Measurements from ENCODE around the gene HMBS.
"Not testable (repeated sequence)": the region's sequence is repeated elsewhere in the genome, so short reads cannot be mapped to it uniquely, and the experiment has no call there.

HMBS gene

DNA sequence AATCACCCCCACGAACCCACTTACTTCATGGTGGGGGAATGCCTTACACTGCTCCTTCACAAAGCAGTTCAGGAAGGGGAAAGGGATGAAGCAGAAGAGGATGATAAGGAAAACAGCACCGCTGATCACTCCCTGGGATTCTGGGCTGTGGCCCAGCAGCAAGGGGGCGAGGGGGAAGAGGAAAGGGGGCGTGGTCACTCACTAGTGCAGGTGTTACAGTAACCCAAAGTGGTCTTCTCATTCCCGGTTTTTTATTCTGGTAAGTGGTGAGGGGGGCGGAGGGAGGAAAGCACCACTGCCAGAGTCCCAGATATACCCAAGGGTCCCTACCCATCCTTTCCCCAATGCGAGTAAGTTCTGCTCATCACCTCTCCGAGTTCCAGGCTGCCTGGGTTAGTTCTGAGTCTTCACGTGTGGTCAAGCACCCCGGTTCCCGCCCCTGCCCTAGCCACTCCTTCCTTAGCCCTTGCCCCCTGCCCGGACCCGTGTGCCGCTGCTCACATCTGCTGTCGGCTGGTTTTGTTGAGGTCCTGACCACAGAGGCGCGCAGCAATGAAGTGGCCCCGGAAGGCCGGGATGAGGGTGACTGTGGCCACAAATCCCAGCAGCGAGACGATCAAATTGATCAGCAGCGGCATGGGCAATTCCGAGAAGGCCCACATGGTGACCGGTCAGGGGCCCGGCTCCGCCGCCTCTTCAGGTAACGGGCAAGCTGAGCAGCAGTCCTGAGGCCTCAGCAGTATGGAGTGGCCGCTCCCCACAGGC, 16.5 kb downstream of the HMBS start:
- no peak for DNase-seq (ENCODE audit: low read depth in 2 of 2)

DNA sequence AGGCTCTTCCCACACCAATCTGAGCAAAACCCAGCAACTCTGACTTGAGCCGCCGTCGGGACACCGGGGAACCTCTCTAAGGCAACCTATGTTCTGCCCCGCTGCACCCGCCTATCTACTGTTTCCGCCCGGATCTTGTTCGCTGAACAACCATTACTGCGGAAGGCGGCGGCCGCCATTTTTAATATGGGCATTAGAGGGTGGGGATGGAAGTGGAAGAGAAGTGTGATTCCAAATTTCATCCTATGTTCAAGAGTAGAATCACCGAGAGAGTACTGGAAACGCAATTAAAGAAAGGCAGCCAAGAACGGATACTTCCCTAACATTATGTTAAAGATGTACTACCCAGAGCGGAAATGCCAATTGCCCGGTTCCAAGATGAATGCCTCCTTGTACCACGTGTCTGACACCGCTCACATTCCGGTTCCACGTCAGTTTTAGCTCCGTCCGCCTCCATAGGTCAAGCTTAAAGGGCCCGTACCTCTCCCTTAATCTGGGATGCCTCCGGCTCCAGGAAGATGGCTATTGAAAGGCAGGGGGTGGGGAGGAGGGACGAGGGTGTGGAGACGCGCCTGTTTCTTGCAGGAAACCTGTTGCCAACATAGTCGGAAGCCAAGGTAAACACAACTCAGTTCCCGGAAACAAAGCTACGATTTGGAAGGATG, 17.2 kb downstream of the HMBS start, which contains the start of gene DPAGT1:
DPAGT1 (minus strand) TSS at position 95 of the 665 bp plus-strand sequence. CDS start 198 bp downstream, outside the sequence.
- DNase-seq (ENCODE audit: low read depth in 2 of 2), result peak; percentile 76 to 82

DNA sequence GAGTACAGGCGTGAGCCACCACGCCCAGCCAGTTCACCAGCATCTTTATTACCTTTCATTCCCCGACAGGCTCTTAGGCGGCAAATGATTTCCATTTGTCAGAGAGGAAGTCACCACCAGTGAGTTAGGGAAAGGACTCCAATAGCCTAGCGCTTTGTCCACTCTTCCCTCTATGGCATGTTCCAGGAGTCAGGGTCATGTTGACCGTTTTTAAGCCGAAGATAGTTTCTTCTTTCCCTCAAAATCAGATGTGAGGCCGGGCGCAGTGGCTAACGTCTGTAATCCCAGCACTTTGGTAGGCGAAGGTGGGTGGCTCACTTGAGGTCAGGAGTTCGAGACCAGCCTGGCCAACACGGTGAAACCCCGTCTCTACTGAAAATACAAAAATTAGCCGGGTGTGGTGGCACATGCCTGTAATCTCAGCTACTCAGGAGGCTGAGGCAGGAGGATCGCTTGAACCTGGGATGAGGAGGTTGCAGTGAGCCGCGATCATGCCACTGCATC, 18.5 kb downstream of the HMBS start:
- not testable (repeated sequence) for DNase-seq (ENCODE audit: low read depth in 2 of 2)

DNA sequence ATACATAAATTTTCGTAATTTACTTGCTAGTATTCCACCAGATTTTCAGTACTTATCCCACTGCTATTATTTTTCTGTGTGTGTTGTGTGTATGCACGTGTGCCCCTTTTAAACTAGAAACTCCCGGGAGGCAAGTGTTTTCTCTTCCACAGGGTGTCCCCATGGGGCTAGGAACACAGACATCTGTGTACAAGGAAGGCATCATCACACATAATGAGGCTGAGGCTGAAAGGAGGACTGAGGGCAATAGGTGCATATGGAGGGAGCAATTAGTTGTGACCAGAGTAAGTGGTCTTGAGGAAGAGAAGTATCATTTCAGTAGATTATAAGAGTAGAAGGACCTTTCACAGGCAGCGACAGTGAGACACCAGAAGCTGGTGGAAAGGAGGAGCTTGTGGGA, 19.1 kb downstream of the HMBS start:
- no peak for DNase-seq (ENCODE audit: low read depth in 2 of 2)

DNA sequence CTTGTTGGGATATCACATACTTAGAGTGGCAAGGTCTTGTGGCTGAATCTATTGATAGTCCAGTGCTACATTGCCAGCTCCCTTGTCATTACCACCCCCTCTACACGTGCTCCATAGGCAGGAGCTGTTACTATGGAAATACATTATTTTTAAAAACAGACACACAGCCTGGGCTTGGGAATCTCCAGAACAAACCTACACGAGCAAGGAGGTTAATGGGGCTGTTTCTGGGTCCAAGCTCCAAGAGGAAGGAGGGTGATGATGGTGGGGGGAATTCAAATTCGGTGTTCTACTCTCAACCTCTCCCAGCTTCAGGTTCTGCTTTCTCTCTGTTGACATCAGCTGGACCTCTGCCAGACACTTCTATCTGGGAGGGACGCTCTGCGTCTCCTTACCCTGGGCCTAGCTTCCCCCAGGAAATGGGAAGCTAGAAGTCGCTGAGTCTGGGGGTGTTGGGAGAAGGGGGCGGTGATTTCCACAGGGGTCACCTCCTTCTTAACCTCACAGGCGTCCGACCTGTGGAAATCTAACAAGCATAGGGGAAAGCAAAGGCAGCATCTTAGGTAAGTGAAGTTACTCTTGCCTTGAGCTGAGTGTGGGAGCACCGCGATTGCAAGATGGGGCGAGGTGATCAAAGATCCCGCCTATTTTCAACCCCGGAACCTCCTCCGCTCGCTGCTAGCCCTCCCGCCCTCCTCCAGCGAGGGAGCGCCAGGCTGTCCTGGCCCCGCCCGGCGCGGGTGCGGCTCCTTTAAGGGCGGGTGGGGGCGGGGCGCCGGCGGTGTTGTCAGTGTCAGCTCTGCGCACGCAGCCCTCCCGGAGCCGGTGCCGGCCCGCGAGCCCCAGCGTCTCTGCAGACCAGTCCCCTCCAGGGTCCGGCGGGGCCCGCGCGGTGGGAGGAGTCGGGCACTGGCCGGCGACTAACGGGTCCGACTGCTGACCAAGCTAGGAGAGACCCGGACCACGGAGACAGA, 22.2 kb downstream of the HMBS start, which contains the start of gene C2CD2L:
C2CD2L (plus strand) TSS at position 781 of the 974 bp plus-strand sequence. CDS start 398 bp downstream, outside the sequence.
- peak; percentile 78 to 86 for DNase-seq (ENCODE audit: low read depth in 2 of 2)

DNA sequence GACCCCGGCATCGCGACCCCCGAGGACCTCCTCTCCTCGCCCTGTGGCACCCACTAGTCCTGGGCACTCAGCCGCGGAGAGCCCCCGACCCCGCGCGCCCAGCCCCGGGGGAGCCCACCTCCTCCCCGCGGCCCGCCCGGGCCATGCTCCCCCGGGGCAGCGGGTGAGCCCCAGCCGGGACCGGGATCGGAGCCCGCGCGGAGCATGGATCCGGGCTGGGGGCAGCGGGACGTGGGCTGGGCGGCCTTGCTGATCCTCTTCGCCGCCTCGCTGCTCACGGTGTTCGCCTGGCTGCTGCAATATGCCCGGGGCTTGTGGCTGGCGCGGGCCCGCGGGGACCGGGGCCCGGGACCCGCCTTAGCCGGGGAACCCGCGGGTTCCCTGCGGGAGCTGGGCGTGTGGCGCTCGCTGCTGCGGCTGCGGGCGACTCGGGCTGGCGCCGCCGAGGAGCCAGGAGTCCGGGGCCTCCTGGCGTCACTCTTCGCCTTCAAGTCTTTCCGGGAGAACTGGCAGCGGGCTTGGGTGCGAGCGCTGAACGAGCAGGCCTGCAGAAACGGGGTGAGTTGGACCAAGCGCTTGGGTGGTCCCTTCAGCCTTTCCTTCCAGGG, 23.0 kb downstream of the HMBS start:
- no peak for DNase-seq (ENCODE audit: low read depth in 2 of 2)

DNA sequence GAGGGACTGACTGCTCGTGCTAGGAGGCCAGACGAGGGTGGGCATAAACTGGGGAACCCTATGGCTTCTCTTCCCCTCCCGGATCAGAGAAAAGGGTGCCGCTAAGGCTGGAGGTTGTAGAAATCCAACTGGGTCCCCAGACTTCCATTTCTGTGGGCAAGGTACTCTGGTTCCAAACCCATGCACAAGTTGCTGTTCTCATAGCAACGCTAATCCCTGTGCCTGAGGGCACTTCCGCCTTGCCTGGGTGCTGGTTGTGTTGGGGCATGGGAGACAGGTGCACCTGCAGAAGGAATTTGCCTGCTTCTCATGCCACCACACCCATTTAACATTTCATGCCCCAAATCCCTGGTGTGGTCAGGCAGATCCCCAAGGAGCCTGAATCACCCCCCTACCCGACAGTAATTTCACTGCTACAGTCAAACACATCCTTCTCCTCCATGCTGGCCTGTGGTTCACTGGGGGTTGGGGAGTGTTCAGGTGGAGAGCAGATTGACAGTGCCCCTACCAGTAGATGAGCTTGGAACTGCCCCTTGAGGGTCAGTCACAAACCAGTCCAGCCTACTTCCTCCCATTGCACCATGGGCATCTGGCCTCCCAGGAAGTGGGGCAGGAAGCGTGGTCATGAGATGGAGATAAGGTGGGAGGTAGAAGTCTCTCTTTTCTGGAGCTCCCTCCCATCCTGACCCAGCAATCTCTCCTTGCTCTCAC, 23.6 kb downstream of the HMBS start:
- DNase-seq (ENCODE audit: low read depth in 2 of 2), result no peak

DNA sequence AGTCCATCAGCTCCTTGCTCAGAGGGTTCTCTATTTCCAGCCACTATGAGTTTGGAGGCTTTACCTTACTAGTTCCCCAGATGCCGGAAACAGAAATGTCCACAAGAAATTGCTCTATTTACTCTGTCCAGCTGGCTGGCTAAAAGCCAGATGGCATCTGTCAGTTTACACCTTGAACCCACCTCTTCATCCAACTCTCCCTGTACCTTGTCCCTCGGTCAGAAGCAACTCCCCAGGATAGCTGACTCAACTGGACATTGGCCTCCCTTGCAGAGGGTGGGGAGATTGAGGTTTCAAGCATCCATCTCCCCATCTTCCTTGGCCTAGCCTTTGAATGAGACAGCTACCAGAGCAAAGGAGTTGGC, 24.2 kb downstream of the HMBS start:
- no peak for DNase-seq (ENCODE audit: low read depth in 2 of 2)

DNA sequence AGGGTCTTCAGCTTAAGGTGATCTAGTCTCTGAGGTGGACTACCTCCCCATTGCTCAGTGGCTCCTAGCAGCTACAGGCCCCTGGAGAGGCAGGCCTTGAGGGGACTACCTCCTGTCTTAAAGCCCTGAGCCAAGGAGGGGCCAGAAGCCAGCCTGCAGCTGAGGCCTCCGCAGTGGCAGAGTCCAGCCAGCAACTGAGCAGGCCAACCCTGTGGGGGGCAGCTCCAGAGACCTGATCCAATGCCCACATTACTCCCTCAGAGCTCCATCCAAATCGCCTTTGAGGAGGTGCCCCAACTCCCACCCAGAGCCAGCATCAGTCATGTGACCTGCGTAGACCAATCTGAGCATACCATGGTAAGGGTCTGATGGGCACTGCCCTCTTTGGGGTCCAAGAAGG, 25.2 kb downstream of the HMBS start:
- no peak for DNase-seq (ENCODE audit: low read depth in 2 of 2)

DNA sequence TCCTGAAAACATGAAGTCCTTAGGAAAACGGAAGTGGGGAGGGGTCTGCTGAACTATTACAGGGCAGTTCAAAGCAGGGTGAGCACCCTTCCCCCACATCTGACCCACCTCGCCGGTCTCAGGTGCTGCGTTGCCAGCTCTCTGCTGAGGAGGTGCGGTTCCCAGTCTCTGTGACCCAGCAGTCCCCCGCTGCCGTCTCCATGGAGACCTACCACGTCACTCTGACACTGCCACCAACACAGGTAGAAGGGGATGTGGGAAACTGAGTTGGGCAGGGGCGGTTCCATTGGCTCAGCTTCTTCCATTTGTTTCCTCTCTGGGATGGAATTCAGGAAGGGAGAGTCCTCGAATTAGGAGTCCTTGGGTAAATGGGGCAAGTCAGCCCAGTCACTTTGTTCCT, 25.8 kb downstream of the HMBS start:
- DNase-seq (ENCODE audit: low read depth in 2 of 2), result no peak

DNA sequence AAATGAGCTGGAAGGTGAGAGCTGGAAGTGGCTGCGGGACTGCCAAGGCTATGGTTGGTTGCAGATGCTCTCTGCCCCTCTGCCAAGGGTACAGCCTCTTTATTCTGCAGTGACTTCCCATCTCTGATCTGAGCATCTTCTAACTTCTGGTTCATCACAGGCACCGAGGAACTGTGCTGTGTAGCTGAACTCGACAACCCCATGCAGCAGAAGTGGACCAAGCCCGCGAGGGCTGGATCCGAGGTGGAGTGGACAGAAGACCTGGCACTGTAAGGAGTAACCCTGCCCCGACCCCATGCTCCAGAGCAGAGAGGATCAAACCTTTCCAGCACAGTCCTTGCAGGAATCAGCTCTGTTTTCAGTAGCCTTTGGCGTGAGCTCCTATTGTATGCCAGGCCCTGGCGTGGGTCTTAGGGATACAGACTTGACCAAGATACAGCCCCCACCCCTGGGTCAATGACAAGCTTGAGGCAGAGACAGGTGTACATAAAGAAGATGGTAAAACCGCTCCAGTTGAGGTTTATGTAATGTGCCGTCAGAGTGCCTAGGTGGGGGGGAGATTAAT, 26.8 kb downstream of the HMBS start:
- no peak for DNase-seq (ENCODE audit: low read depth in 2 of 2)

DNA sequence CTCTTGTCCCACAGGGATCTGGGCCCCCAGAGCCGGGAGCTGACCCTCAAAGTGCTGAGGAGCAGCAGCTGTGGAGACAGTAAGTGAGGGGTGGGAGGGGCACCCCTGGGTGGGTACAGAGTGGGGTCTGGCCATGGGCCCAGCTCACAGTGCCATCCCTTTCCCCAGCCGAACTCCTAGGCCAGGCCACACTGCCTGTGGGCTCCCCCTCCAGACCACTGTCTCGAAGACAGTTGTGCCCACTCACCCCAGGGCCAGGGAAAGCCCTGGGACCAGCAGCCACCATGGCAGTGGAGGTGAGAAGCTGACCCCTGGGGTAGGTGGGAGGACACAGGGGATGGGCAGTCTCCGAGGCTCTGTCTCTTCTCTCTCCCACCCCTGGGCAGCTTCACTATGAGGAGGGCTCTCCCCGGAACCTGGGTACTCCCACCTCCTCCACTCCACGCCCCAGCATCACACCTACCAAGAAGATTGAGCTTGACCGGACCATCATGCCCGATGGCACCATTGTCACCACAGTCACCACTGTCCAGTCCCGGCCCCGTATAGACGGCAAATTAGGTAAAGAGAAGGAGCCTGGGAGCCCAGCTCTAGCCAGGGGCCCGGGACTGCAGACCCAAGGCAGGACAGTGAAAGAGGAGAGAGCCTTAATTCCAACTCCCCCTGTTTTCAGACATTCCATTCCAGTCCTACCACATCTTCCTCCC, 27.8 kb downstream of the HMBS start:
- DNase-seq (ENCODE audit: low read depth in 2 of 2), result no peak

DNA sequence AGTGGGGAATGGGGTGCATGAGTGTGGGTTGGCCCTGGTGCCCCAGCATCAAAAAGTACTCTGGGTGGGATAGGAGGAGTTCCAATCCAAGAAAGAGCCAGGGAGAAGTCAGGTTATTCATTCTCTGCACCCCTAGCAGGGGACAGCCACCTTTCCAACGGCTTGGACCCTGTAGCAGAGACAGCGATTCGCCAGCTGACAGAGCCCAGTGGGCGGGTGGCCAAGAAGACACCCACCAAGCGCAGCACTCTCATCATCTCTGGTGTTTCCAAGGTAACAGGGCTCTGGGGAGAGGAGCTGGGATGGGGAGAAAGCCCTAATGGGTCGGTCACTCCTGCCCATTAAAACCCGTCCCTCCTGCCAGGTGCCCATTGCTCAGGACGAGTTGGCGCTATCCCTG, 29.0 kb downstream of the HMBS start:
- DNase-seq (ENCODE audit: low read depth in 2 of 2), result no peak

DNA sequence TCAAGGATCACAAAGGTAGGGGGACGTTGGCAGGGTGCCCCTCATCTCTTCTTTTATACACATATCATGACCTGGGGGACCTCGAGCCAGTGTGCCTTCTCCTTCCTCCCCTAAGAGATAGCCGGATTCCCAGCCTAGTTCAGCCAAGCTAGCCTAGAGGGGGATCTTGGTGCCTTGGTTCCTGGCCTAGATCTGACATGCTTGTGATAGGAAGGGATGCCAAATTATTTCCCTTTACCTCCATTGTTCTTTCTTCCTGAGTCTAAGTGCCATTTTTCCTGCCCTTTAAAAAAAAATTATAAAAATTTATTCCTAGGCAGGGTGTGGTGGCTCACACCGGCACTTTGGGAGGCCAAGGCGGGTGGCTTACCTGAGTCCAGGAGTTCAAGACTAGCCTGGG, 29.7 kb downstream of the HMBS start:
- DNase-seq (ENCODE audit: low read depth in 2 of 2), result no peak

DNA sequence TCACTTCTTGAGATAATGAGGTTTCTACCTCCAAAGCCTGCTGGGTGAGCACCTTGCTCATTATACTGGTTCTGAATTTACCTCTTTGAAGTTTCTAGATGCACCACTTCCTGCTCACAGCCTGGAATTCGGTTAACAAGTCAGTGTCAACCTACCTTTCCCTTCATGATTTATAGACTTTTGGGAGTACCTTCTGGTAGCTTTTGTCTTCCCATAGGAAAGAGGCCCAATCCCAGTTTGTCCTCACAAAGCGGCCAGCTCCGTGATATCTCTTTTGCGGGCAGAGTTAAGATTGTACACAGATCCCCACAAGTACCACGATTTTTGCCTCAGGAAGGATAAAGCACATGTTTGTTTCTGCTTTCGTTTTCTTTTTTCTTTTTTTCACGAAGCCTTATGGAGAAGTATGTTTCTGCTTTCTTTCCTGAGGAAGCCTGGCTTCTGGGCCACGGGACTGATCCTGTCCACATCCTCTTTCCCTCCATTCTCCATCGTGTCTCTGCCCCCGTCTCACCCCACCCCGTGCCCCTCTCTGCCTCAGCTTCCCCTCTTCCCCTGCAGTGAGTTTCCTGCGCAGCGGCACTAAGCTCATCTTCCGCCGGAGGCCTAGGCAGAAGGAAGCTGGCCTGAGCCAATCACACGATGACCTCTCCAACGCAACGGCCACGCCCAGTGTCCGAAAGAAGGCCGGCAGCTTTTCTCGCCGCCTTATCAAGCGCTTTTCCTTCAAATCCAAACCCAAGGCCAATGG, 31.0 kb downstream of the HMBS start:
- DNase-seq (ENCODE audit: low read depth in 2 of 2), result no peak

DNA sequence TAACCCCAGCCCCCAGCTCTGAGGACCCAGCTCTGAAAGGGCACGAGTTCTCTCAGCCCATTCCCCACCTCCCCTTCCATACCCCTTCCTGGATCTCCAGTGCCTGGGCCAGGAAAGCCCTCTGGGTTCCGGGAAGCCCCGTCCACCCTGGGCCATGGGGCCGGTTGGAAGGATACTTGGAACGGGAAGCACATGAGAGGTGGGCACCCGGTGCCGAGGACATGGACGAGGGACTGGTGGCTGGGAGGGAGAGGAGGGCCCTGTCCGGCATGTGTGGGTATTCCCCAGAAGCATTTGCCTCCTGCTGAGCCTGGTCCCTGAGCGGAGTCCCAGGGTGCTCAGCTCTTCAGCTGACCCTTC, 31.5 kb downstream of the HMBS start:
- DNase-seq (ENCODE audit: low read depth in 2 of 2), result no peak

DNA sequence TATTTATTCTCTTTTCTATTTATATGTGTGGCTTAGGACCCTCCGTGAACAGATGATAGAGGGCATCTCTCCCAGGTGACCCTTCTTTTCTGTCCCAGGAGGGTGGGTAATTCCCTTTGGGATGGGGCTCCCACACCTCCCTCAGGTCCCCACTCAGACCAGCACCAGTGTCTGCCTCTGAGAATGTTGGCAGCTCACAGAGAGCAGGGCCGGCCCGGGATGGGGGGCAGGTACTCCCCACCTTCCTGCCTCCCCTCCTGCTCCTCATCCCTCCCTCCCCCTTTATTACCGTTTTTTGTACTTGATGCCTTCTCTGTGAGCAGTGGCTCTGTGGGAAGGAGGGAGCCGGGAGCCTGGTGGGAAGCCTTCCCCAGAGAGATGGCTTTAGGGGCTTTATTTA, 31.9 kb downstream of the HMBS start:
- DNase-seq (ENCODE audit: low read depth in 2 of 2), result no peak

DNA sequence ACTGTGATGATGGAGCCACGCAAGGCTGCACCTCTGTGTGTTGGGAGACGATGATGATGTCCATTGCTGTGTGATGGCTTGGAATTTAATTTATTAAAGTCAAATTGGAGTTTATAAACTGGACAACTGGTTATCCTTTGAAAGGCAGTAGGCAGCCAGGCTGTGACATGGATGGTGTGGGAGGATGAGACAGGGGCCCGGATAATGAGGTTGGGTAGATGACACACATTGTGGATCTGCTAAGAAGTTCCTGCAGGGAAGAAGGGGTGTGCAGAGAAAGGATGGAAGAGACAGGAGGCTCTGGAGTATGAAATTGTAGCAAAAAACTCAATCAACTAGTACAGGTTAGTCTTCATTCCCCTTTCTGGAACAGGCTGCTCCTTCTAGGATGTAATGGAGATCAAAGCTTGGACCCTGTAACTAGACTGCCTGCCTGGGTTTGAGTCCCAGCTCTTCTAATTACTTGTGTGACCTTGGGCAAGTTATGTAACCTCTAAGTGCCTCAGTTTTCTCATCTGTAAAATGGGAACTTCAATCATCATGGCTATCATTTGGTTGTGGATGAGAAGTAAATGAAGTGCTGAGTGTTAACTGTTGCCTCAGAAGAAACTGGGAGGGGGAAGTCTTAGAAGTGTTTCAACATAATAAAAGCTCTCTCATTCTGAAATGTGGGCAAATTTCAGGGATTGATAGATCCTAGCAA, 32.5 kb downstream of the HMBS start:
- DNase-seq (ENCODE audit: low read depth in 2 of 2), result no peak

DNA sequence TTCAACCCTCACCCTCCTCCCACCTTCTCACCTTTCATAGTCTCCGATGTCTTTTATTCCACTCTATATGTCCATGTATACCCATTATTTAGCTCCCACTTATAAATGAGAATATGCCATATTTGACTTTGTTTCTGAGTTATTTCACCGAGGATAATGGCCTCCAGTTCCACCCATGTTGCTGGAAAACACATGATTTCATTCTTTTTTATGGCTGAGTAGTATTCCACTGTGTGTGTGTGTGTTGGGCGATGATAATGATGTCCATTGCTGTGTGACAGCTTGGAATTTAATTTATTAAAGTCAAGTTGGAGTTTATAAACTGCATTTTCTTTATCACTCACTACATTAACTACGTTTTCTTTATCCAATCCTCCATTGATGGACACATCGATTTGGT, 33.5 kb downstream of the HMBS start:
- no peak for DNase-seq (ENCODE audit: low read depth in 2 of 2)

Data from stimulated activated CD8-positive, alpha-beta memory T cell treated with anti-CD3 and anti-CD28 coated beads, Interleukin-7, amount 100 ng/mL, for 4 hours (primary cell).